NCI-H526 treated with DMSO at 0.1 percent for 48 hours (cell line): ENCODE measurements around the gene SLC26A1.
A peak's percentile ranks its signal among the peaks of the same experiment; 100 is the strongest.
"Not testable (repeated sequence)": the region's sequence is repeated elsewhere in the genome, so short reads cannot be mapped to it uniquely, and the experiment has no call there.

Experiments used
- DNase-seq: peaks from one replicate; lab custom pipeline; 2025; lab: John Stamatoyannopoulos, UW

Gene SLC26A1

DNA sequence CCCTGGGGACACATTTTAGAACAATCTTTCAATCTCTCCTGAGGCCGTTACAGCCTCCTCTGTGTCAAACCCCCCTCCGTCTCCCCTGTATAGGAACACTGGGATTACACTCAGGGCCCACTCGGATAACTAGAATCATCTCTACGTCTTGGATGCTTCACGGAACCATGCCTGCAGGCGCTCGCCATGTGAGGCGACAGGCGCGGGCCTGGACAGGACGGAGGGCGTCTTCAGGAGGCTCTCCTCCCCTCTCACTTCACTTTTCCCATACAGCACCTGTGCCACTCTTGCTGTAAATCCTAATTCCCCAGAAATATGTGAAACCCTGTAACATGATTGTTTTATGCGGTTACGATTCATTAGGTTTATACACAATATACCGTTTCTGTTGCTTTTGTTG, 10.4 kb downstream of the SLC26A1 start:
- no peak for DNase-seq

DNA sequence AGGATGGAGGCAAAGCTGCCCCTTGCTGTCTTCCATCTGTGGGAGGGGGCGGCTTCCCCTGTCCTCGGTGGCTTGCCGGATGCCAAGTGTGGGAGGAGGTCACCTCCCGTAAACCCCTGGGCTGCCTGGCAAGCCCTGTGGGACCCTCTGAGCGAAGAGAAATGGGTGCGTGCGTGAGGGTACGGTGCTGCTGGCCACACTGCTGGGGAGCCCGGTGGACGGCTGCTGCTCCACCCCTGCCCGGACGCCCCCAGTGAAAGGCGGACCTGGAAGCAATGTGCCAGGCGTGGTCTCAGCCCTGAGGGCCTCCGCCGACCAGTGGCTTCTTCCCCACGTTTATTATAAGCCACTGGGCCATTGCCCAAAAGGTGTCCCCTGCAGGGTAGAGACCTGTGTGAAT, 10.9 kb downstream of the SLC26A1 start:
- DNase-seq = no peak

DNA sequence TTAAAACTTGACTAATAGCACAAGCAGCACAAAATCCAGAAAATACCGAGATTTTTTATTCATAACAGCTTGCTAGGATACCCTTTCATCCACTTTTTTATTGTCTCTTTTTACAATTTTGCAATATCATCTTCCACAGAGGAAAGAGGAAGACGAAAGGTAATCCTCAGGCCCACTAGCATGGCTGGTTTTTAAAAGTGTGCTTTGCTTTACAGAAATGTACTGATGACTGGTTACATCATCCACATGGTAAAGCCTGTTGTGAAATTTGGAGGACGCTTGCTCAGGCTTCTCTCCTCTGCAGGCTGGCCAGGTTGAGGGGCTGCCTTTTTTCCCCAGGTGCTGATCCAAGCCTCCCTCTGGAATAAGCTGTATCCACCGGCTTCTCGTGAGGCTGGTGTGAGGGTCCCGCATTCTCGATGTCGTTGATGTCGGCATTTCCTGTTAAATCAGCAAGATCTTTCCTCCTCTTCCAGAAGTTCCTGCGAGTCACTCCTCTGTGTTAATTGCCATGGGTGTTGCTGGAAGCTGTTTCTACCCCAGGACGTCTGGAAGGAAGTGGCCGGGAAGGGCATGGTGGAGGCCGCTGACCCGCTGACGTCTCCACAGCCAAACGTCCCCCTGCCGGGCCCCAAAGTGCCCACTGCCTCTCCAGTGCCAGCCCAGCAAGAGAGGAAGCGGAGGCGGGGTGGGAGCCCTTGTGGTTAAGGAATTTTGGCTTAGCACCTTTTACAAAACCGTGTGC, 14.1 kb downstream of the SLC26A1 start:
- no peak for DNase-seq

DNA sequence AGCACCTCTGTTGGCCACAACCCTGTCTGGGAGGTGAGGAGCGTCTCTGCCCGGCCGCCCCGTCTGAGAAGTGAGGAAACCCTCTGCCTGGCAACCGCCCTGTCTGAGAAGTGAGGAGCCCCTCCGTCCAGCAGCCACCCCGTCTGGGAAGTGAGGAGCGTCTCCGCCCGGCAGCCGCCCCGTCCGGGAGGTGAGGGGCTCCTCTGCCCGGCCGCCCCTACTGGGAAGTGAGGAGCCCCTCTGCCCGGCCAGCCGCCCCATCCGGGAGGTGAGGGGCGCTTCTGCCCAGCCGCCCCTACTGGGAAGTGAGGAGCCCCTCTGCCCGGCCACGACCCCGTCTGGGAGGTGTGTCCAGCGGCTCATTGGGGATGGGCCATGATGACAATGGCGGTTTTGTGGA, 17.2 kb downstream of the SLC26A1 start:
- not testable (repeated sequence) for DNase-seq

DNA sequence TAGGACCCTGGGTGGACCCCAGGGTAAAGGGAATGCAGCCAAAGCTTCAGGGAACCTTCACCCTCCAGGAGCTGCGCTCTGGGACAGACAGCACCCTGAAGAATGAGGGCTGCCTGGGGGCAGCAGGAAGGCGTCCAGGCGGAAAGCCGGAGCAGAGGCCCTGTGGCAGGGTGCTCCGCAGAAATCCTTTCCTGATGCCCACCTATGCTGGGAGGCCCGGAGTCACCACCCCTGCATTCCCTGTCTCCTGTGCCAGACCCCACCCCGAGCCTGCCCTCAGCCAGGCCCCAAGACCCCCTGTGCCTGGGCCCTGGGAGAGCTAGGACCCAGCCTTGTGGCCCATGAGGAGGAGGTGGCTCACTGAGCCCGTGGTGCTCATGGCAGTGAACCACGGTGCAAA, 18.5 kb downstream of the SLC26A1 start:
- no peak for DNase-seq

DNA sequence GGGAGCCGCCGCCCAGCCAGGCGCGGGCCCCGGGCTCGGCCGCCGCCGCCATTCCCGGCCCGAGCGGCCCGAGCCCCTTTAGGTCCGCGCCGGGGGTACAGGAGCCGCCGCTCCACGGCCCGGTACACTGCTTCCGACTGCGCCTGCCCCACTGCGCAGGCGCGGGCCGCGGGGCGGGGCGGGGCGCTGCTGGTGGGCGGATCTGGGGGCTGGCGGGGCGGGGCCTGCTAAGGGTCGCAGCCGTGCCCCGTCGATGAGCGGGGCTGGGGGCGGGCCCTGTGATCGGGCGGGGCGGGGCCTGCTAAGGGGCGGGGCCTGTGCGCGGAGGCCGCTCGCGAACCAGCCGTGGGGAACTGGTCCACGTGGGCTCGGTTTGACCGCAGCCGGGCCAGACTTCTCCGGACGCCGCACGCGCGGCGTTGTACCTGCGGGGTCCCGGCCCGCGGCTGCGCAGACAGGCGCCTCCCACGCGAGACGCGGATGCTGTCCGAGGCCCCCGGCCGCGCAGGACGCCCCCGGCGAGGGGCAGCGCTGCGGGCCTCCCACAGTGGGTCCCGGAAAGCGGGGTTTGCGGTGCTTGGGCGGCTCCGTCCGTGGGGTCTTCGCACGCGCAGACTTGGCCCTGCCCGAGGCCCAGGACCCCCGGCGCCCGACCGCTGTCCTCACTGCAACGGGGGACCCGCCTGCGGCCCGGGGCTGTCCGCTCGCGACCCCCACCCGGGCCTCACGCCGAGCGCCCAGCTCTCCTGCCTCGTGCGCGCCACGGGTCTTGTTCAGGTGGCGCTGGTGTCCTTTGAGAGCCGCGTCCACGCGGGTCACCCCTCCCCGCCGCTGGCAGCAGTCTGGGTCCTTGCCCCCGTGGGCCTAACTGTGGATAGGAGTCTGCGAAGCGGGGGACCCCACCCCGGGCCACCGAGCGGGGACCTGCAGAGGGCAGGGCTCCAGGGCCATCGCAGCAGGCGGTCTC, 19.5 kb downstream of the SLC26A1 start, which contains the start of gene DGKQ:
TSS of gene DGKQ (minus strand) at position 139 of the 967 bp plus-strand sequence. CDS start at position 52, 87 bp downstream.
- peak; percentile 39 for DNase-seq

DNA sequence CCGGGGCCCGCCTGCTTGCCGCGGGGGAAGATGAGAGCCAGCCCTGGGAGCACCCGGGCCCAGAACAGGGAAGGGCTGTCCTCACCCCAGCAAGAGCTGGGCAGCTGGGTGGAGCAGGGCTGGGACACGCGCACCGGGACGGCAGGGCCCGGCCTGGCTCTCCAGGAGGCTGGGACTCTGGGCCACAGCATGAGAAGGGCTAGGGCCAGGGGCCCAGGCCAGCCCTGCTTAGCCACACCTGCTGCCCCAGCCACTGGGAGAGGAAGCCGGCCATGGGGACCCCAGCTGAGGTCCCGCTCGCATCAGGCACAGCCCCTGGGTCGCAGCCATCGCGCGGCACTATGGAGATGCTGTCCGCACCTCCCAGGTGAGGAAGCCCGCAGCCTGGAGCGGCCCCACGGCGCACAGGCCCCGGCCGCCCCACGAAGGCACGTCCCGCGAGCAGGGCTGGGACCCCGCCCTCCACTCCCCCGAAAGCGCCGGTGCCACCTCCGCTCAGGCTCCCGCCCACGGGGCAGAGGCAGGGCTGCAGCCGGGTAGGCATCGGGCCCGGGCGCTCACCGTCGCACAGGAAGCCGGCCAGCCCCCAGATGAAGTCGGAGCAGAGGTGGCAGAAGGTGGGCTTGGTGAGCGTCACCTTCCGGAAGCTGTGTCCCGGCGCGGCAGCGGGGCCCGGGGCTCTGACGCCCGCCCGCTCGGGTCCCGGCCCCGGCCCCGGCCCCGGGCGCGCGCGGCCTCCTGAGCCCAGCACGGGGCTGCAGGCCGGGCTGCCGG, 20.4 kb downstream of the SLC26A1 start:
- DNase-seq = no peak

DNA sequence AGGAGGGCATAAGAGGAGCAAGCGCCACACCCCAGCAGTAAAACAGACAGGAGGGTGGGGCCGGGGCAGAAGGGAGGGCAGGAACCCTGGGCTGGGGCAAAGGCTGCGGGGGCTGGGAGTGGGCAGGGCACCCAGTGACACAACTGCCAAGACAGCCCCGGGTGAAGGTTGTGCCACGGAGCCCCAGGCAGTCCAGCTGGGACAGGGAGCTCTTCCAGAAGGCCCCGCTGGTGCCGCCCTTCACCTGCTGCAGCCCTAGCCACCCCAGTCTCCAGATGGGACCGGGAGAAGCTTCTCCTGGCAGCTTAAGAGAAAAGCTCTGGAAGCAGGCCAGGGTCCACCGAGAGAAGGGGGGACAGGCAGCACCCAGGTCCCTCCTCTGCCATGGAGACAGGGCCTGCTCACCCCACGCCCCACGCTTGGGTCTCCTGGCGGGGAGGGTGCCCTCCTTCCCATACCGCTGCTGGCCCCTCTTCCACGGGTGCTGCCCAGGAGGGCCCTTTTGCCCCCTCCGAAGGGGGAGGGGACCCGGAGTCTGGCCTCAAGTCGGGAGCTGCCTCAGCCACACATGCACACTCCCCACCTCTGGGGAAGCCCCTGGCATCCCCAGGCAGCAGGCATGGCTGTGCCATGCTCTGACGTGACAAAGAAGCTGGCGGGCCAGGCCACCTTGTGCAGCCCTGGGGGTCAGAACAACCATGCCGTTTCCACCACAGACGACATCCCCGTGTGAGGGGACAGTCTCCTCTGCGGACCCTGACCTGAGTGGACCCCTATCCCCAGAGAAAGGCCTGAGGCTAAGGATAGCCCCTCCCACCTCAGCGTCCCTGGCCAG, 21.3 kb downstream of the SLC26A1 start:
- DNase-seq = no peak

DNA sequence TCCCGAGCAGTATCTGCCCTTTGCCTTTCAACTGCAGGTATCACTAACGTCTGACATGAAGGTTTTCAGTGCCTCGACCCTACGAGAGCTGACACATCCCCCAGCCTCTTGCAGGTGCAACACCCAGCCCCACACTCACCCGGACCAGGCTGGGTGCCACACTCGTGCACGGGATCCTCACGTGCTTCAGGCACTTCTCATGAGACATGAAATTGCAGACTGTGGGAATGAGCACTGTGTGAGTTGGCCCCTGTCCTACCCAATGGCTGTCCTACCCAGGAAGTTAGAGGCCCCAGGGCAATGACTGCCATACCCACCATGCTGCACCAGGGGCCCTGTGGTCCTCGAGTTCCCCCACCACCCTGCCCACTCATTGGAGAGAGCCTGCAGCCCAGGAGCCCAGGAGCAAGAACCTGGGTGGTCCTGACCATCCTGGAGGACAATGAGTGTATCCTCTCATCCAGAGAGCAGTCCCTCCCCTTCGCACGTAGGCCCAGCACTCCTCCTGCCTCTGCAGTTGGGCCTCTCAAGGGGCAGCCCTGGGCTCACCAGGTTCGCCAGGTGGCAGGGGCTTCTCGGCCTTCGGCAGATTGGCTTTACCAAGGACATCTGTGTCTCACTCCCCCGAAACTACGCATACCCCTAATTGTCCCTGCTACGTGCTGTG, 22.2 kb downstream of the SLC26A1 start:
- DNase-seq = no peak

DNA sequence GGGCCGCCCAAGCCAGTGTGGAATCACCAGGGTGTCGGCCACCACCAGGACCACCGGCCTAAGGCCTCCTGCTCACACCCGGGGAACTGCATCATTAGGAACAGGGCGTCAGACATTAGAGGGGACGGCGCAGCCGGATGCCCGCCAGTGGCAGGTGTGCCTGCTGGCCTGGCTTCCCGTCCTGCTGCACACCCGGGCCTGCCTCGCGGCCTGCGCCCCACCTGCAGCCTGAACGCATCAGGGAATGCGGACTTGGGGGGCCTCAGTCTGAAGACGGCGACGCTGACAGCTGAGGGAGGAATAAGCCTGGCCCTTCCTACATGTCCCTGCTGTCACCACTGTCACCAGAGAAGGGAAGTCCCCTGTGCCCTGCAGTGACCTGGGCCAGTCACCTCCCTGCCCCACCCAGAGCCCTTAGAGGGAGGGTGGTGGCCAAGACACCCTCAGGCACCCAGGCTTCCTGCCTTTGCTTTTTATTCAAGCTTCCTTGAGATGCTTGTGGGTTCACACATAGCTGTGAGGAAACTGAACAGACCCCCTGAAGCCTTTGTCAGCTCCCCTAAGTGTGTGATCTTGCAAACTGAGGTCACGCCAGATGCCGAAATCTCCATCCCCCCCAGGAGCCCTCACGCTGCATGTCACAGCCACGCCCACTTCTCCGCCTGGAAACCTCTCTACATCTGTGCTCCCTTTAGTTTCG, 23.0 kb downstream of the SLC26A1 start:
- DNase-seq = no peak

DNA sequence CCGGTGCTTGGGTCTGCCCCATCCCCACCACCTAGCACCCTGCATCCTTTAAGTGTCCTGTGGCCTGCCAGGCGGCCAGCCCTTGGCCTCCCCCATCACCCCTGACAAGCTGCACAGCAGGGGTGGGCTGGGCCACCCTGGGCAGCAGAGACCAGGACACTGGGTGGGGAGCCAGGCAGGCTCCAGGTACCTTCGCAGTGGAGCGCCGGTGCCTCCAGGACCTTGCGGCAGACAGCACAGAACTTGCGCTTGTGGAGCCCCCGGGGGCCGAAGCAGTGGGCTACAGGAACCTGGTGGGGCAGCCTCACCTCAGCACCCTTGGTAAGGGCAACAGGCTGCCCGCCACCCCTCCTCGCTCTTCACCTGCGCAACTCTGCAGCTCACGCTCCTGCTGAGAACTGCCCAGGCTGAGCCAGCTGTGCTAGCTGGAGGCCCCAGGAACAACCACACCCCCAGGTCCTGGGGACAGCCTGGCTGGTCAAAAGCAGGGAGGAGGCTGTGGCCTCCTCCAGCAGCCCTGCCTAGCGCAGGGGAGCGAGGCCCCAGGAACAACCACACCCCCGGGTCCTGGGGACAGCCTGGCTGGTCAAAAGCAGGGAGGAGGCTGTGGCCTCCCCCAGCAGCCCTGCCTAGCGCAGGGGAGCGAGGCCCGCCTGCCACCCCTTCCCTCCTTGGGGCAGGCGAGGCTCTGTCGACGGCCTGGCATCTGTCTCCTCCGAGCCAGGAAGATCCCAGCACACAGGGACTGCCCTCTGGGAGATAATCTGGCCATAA, 24.4 kb downstream of the SLC26A1 start:
- no peak for DNase-seq

DNA sequence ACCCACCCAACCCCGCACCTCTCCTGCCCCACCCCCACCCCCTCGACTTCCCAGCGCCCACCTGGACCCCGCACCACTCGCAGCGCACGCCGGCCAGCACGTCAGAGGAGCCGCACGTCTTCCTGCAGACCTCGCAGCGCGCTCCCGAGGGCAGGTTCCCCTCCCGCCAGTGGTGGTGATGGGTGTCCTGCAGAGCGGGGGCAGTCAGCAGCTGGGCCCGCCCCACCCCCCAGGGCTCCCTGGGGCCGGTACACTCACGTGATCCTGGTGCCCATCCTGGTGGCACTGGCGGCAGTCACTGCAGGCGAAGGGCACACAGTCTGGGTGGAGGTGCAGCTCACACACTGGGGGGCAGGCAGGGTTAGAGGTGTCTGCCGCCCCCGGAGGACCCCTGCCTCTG, 25.0 kb downstream of the SLC26A1 start:
- DNase-seq = no peak

DNA sequence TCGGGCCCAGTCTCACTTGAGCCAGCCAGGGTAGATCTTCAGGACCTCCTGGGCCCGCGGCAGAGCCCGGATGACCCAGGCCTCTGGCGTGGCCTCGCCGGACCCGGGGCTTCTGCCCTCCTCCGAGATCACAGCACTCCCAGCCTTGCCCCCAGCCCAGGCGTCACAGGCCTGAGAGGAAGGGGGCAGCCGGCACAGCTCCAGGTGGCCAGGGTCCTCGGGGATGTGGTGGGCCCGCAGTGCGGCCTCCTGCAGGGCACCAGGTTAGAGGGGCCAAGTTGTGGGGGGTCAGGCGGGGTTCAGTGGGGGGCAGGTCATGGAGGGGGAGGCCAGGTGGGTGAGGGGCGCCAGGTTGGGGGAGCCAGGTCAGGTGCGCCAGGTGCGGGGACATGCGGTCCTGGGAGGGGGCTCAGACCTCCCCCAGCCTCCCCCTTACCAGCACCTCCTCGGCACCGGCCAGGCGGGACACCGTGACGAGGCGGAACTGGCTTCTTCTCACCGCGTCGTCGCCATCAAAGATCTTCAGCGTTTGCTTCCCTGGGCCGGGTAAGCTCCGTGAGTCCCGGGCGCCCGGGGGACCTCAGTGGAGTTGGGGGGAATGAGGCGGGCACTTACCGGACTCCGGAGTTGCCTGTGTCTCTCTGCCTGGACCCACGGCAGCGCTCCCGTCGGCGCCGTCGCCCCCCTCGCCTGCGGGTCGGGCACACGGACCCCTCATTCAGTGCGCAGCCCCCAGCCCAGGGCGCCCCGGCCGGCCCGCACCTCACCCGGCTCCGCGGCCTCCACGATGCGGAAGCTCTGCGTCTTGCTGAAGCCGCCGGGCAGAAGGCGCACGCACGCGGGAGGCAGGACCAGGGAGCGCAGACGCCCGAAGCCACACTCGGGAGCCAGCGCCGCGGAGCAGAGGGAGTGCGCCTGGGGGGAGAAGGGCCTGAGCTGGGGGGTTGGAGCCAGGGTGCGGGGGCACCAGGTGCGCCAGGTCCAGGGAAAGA, 25.8 kb downstream of the SLC26A1 start:
- DNase-seq = no peak

DNA sequence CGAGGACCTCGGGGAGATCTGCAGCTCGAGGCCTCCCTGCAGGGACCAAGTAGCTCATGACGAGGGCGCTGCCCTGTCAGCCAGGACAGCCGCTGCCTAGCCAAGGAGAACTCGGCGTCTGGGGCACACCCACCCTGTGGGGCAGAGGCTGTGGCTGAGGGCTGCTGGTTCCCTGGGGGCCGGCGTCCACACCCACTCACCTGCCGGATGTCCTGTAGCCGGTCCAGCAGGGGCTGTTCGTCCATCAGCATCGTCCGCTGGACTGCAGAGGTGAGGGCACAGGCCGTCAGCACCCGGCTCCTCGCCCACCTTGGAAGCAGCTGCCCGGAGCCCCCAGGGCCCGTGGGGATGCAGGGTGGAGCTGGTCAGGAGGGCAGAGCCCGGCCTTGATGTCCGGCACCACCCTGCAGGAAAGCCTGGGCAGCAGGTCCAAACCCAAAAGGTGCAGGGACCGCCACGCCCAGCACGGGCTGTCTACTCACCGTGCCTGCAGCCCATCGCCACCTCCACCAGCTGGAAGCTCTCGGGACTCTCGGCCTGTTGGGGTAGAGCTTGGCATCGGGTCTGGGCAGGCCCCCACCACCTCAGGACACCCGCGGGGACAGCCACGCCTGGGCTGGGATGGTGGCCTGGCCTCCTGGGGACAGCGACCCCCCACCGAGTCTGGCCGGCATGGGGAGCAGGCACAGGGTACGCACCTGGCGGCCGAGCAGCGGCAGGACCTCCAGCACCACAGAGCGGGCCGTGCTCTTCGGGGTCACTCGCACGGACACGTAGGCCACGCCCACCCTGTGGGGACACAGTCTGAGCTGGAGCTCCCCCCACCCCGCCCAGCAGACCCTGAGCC, 26.7 kb downstream of the SLC26A1 start:
- no peak for DNase-seq

DNA sequence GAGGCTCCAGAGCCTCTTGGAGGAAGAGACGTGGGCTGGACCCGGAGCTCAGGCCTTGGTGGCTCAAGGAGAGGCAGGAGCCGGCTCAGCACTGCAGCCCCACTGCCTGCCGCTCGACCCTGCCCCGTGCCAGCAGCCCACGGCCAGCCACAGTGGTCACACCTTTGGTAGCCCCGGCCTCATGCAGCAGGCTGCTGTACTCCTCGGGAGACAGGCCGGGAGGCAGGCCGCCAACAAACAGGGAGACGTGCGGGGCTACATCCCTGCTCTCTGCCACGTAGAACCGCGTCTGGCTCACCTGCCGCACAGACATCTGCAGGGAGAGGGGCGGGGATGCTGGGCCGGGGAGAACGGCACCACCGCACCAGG, 27.5 kb downstream of the SLC26A1 start:
- DNase-seq = no peak

DNA sequence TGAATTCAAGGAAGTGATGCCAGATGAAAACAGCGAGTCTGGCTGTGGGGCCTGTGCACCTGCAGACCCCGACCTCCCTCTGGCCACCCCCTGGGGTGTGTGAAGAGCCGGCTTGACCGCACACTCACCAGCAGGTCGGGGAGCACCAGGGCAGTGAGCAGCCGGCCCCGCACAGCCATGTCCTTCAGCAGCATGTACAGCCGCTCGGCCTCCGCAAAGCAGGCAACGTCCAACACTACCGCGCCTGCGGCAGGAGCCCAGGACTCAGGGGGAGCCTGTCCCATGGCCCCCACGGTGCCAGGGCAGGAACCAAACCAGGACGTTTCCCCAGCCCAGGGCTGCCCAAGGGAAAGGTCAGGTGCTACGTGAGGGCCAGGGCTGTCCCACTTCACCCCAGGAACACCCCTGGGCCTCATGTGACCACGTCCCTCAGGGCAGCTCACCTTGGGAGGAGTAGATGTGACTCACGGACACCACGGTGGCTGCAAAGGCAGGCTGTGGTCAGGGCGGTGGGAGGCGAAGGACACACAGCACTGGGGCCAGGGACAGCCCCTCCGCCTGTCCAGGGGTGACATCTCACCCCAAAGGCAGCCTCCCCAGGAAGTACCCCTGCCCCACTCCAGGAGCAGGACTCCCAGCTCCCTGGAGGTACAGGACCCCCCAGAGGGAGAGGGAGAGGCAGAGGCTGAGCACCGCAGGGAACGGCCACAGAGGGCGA, 28.0 kb downstream of the SLC26A1 start:
- DNase-seq = no peak
